ENCODE results near the gene SEC16B.

- TF ChIP-seq ATF1 (CRISPR knock-in tag; IDR thresholded peaks at IDR 0.05) (no peak), ATF1 (tag; IDR thresholded peaks at IDR 0.05) (no peak), E2F5 (CRISPR knock-in tag; IDR thresholded peaks at IDR 0.05) (no peak), MYBL2 (IDR thresholded peaks at IDR 0.05; ENCODE audit: low read depth) (no peak), MYBL2 (CRISPR knock-in tag; IDR thresholded peaks at IDR 0.05; ENCODE audit: borderline replicate concordance) (no peak), RBM25 (IDR thresholded peaks at IDR 0.05; ENCODE audit: low read depth, low read length, severe bottlenecking) (no peak), TCF7 (IDR thresholded peaks at IDR 0.05; ENCODE audit: borderline replicate concordance) (no peak), CEBPB (tag; IDR thresholded peaks at IDR 0.05) (no peak), NR2C2 (CRISPR knock-in tag; IDR thresholded peaks at IDR 0.05) (no peak), NR2C2 (tag; IDR thresholded peaks at IDR 0.05) (no peak), TCF7L2 (IDR thresholded peaks at IDR 0.05; ENCODE audit: low read depth, low read length) (no peak), POLR2A (conservative IDR thresholded peaks at IDR 0.05) (no peak), EZH2 (IDR thresholded peaks at IDR 0.05; ENCODE audit: borderline replicate concordance, low read depth, low read length) (no peak)
- TF ChIP-seq, protein P1, sequence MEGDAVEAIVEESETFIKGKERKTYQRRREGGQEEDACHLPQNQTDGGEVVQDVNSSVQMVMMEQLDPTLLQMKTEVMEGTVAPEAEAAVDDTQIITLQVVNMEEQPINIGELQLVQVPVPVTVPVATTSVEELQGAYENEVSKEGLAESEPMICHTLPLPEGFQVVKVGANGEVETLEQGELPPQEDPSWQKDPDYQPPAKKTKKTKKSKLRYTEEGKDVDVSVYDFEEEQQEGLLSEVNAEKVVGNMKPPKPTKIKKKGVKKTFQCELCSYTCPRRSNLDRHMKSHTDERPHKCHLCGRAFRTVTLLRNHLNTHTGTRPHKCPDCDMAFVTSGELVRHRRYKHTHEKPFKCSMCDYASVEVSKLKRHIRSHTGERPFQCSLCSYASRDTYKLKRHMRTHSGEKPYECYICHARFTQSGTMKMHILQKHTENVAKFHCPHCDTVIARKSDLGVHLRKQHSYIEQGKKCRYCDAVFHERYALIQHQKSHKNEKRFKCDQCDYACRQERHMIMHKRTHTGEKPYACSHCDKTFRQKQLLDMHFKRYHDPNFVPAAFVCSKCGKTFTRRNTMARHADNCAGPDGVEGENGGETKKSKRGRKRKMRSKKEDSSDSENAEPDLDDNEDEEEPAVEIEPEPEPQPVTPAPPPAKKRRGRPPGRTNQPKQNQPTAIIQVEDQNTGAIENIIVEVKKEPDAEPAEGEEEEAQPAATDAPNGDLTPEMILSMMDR (IDR thresholded peaks at IDR 0.05 in 2 of 3, conservative IDR thresholded peaks at IDR 0.05 in 1 of 3; ENCODE audit: insufficient read depth in 2 of 3, low read depth in 1 of 3, low read length in 3 of 3), result no peak
- TF ChIP-seq, protein P2, sequence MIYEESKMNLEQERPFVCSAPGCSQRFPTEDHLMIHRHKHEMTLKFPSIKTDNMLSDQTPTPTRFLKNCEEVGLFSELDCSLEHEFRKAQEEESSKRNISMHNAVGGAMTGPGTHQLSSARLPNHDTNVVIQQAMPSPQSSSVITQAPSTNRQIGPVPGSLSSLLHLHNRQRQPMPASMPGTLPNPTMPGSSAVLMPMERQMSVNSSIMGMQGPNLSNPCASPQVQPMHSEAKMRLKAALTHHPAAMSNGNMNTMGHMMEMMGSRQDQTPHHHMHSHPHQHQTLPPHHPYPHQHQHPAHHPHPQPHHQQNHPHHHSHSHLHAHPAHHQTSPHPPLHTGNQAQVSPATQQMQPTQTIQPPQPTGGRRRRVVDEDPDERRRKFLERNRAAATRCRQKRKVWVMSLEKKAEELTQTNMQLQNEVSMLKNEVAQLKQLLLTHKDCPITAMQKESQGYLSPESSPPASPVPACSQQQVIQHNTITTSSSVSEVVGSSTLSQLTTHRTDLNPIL (CRISPR knock-in tag; IDR thresholded peaks at IDR 0.05), result no peak
Measured at GRCh38 chr1:177941976-177942375, 27.9 kb downstream of the SEC16B start.

Measured in K562 (cell line).